H1 (cell line): Measurements from ENCODE around the gene TNNC1. TPM values are rescaled to one million over a fixed set of nuclear protein-coding genes. Genes with fewer than 3 reads are reported as not detected.

Experiments used
- FOSL1 ChIP-seq: IDR thresholded peaks from 2 replicates; pipeline ENCODE4 v1.6.1; 2011; ENCODE audit warnings: mild to moderate bottlenecking, low read depth, low read length, moderate library complexity; ENCODE audit not compliant: insufficient read depth
- GABPA ChIP-seq: IDR thresholded peaks from 2 replicates; pipeline ENCODE4 v1.6.1; 2011; ENCODE audit warnings: mild to moderate bottlenecking, low read length, moderate library complexity, borderline replicate concordance; ENCODE audit not compliant: insufficient read depth
- GTF2F1 ChIP-seq: IDR thresholded peaks from 2 replicates; pipeline ENCODE4 v1.6.1; 2012; ENCODE audit warnings: low read depth, low read length, improper control_type of control experiment, borderline replicate concordance
- SIX5 ChIP-seq: IDR thresholded peaks from 2 replicates; pipeline ENCODE4 v1.6.1; 2011; ENCODE audit warnings: mild to moderate bottlenecking, low read depth, low read length
- TBP ChIP-seq: IDR thresholded peaks from 2 replicates; pipeline ENCODE4 v1.6.1; 2011; ENCODE audit warnings: low read depth, low read length, improper control_type of control experiment
- YY1 ChIP-seq: IDR thresholded peaks from 2 replicates; pipeline ENCODE4 v1.6.1; 2011; ENCODE audit warnings: low read depth, mild to moderate bottlenecking, low read length
- polyA plus RNA-seq, 7 experiments: library from polyadenylated mRNA; depleted of rRNA in 3 of 7; stranded (reverse) in 5 of 7; unstranded in 2 of 7; fragments of >200 nt in 5 of 7; fragments of 200-250 nt in 2 of 7; gene quantifications; 1 replicate in 5 of 7; 2 replicates in 1 of 7; 4 replicates in 1 of 7; pipeline versions ENCODE4 v1.2.1 to v1.2.3, GENCODE V29; 2011 to 2013; ENCODE audit warnings: missing spikeins in 2 of 7, mixed read lengths in 2 of 7
- total RNA-seq: library from RNA; stranded (reverse); fragmentation: NEBNext Ultra II Directional; extraction: Animal tissue kit (Norgen Biotek cat#: 25700); gene quantifications from 2 replicates; pipeline ENCODE4 v1.2.1, GENCODE V29; 2021
- TF ChIP-seq, protein P1 (sequence below): fragments of 300-600 bp; sonication (generic); IDR thresholded peaks from 2 replicates; pipeline ENCODE4 v1.7.1; 2012; ENCODE audit warnings: low read length, moderate library complexity, mild to moderate bottlenecking, inconsistent platforms; ENCODE audit not compliant: insufficient replicate concordance

TNNC1 gene
- total and polyA plus RNA-seq, 2 of the 8 experiments (the other 6 are each of a cell fraction or from before 2014, with no cell fraction given), result 5.8 to 16.4 TPM

DNA sequence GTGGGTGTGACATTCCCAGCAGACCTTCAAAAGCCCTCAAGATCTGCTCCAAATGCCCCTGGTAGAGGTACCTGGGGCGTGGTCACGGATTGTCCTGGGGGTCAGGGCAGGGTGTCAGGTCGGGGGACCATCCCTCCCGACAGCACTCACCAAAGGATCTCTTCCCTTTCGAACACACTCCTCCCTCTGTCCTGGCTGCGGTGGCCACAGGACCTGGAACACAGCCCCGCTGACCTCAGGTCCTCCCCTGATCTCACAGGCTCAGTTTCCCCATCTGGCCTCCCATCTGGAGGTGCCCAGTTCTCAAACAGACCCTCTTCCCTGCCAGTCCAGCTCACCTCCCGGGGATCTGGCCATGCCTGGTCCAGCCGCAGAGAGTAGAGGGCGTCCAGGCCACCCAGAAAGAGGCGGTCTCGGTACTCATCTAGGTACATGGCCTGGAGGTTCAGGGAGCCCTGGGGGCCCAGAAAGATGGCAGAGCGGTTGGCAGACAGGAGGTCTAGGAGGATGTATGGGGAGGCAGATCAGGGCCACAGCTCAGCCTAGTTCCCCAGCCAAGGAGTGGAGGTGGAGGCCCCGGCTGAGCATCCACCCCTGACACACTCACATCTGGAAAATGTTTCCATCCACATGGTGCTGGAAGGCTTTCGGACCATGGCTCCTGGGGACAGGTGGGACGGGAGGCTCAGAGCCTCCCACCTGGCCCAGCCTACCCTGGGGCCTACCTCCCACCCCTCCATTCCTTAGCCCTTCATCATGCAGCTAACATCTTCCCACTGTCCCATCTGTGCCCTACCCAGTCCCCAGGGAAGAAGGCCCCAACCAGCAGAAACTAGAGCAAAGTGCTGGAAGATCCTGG lies 11.2 kb downstream of the TNNC1 start (continued):
- TF ChIP-seq, protein P1, sequence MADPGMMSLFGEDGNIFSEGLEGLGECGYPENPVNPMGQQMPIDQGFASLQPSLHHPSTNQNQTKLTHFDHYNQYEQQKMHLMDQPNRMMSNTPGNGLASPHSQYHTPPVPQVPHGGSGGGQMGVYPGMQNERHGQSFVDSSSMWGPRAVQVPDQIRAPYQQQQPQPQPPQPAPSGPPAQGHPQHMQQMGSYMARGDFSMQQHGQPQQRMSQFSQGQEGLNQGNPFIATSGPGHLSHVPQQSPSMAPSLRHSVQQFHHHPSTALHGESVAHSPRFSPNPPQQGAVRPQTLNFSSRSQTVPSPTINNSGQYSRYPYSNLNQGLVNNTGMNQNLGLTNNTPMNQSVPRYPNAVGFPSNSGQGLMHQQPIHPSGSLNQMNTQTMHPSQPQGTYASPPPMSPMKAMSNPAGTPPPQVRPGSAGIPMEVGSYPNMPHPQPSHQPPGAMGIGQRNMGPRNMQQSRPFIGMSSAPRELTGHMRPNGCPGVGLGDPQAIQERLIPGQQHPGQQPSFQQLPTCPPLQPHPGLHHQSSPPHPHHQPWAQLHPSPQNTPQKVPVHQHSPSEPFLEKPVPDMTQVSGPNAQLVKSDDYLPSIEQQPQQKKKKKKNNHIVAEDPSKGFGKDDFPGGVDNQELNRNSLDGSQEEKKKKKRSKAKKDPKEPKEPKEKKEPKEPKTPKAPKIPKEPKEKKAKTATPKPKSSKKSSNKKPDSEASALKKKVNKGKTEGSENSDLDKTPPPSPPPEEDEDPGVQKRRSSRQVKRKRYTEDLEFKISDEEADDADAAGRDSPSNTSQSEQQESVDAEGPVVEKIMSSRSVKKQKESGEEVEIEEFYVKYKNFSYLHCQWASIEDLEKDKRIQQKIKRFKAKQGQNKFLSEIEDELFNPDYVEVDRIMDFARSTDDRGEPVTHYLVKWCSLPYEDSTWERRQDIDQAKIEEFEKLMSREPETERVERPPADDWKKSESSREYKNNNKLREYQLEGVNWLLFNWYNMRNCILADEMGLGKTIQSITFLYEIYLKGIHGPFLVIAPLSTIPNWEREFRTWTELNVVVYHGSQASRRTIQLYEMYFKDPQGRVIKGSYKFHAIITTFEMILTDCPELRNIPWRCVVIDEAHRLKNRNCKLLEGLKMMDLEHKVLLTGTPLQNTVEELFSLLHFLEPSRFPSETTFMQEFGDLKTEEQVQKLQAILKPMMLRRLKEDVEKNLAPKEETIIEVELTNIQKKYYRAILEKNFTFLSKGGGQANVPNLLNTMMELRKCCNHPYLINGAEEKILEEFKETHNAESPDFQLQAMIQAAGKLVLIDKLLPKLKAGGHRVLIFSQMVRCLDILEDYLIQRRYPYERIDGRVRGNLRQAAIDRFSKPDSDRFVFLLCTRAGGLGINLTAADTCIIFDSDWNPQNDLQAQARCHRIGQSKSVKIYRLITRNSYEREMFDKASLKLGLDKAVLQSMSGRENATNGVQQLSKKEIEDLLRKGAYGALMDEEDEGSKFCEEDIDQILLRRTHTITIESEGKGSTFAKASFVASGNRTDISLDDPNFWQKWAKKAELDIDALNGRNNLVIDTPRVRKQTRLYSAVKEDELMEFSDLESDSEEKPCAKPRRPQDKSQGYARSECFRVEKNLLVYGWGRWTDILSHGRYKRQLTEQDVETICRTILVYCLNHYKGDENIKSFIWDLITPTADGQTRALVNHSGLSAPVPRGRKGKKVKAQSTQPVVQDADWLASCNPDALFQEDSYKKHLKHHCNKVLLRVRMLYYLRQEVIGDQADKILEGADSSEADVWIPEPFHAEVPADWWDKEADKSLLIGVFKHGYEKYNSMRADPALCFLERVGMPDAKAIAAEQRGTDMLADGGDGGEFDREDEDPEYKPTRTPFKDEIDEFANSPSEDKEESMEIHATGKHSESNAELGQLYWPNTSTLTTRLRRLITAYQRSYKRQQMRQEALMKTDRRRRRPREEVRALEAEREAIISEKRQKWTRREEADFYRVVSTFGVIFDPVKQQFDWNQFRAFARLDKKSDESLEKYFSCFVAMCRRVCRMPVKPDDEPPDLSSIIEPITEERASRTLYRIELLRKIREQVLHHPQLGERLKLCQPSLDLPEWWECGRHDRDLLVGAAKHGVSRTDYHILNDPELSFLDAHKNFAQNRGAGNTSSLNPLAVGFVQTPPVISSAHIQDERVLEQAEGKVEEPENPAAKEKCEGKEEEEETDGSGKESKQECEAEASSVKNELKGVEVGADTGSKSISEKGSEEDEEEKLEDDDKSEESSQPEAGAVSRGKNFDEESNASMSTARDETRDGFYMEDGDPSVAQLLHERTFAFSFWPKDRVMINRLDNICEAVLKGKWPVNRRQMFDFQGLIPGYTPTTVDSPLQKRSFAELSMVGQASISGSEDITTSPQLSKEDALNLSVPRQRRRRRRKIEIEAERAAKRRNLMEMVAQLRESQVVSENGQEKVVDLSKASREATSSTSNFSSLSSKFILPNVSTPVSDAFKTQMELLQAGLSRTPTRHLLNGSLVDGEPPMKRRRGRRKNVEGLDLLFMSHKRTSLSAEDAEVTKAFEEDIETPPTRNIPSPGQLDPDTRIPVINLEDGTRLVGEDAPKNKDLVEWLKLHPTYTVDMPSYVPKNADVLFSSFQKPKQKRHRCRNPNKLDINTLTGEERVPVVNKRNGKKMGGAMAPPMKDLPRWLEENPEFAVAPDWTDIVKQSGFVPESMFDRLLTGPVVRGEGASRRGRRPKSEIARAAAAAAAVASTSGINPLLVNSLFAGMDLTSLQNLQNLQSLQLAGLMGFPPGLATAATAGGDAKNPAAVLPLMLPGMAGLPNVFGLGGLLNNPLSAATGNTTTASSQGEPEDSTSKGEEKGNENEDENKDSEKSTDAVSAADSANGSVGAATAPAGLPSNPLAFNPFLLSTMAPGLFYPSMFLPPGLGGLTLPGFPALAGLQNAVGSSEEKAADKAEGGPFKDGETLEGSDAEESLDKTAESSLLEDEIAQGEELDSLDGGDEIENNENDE, result no peak
- TF ChIP-seq TBP (no peak), GTF2F1 (no peak), SIX5 (no peak), YY1 (no peak), FOSL1 (no peak), GABPA (no peak)
